WTC11 (cell line): ENCODE measurements around the gene NRF1.
A peak's percentile ranks its signal among the peaks of the same experiment; 100 is the strongest.

Experiments used
- TEAD1 ChIP-seq: sonication (generic); formaldehyde crosslinking; IDR thresholded peaks from 2 replicates; pipeline ENCODE4 v1.8.0; 2022; ENCODE audit warnings: mild to moderate bottlenecking, missing genetic modification reagents
- ZNF263 ChIP-seq: sonication (generic); formaldehyde crosslinking; IDR thresholded peaks from 2 replicates; pipeline ENCODE4 v1.8.1; 2022; ENCODE audit warnings: low read depth, mild to moderate bottlenecking, moderate library complexity, missing genetic modification reagents
- TF ChIP-seq, protein P1 (sequence below): fragments of 200-600 bp; IDR thresholded peaks from 2 replicates; pipeline ENCODE4 v1.8.0; 2022; ENCODE audit warnings: antibody characterized with exemption

DNA sequence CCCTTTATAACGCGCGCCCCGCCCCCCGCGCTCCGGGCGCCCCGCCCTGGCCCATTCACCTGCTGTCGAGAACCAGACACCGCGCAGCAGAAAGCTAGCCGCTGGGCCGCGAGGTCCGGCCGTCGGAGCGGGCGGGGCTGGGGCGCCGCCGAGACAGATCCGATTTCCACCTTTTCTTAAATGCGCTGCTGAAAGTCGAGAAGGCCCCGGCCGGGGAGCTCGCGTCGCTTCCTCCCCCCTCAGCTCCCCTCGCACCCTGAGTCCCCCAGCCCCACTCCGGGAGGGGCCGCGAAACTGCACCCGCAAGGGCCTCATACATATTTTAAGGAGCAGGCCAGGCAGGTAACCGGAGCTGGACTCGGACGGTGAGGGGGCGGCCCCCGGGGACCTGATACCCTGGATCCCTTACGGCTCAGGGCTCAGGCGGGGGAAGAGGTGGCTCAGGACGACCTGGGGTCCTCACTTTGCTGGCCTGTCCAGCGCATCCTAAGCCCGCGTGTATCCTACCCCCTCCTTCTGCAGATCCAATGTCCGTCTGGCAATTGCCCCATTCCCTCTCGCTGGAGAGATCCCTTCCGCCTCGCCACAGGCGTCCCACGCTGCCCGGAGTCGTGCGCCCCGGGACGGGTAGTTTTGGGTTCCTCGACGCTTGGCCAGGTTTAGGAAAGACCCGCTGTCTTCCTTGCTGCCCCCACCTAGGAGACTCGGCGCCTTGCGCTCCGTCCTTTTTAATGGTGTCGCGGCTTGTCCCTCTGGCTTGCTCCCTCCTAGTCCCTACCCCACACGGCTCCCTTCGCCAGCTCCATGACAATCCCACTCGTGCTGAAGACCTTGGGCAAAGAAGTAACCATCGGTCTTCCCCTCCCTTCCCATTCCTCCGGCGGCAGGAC is 170.7 kb downstream of the NRF1 start:
- TF ChIP-seq, protein P1, sequence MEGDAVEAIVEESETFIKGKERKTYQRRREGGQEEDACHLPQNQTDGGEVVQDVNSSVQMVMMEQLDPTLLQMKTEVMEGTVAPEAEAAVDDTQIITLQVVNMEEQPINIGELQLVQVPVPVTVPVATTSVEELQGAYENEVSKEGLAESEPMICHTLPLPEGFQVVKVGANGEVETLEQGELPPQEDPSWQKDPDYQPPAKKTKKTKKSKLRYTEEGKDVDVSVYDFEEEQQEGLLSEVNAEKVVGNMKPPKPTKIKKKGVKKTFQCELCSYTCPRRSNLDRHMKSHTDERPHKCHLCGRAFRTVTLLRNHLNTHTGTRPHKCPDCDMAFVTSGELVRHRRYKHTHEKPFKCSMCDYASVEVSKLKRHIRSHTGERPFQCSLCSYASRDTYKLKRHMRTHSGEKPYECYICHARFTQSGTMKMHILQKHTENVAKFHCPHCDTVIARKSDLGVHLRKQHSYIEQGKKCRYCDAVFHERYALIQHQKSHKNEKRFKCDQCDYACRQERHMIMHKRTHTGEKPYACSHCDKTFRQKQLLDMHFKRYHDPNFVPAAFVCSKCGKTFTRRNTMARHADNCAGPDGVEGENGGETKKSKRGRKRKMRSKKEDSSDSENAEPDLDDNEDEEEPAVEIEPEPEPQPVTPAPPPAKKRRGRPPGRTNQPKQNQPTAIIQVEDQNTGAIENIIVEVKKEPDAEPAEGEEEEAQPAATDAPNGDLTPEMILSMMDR = no peak
- TF ChIP-seq ZNF263 (CRISPR knock-in tag) = no peak
- peak; percentile 66; the same call in 1 of the 2 replicates for TF ChIP-seq TEAD1 (CRISPR knock-in tag)
